ENCODE data around the gene ADARB2.

The ADARB2 gene

GRCh38 chr10:1573981-1574380 lies 163.3 kb downstream of the ADARB2 start:
- H3K4me3 ChIP-seq (ENCODE audit: low read depth, low read length) = no peak overlapping the region

GRCh38 chr10:1573334-1573969 lies 163.9 kb downstream of the ADARB2 start:
- no peak overlapping the region for H3K4me3 ChIP-seq (ENCODE audit: low read depth, low read length)

- H3K4me3 ChIP-seq (ENCODE audit: low read depth, low read length) = no peak overlapping the region
Measured at GRCh38 chr10:1572519-1573333, 164.6 kb downstream of the ADARB2 start.

- no peak overlapping the region for H3K4me3 ChIP-seq (ENCODE audit: low read depth, low read length)
Measured at GRCh38 chr10:1571587-1572237, 165.6 kb downstream of the ADARB2 start.

GRCh38 chr10:1570416-1571051 lies 166.8 kb downstream of the ADARB2 start:
- no peak overlapping the region for H3K4me3 ChIP-seq (ENCODE audit: low read depth, low read length)

- H3K4me3 ChIP-seq (ENCODE audit: low read depth, low read length) = no peak overlapping the region
Measured at GRCh38 chr10:1569208-1569607, 168.1 kb downstream of the ADARB2 start.

- no peak overlapping the region for H3K4me3 ChIP-seq (ENCODE audit: low read depth, low read length)
Measured at GRCh38 chr10:1567742-1568495, 169.4 kb downstream of the ADARB2 start.

GRCh38 chr10:1567152-1567551 lies 170.2 kb downstream of the ADARB2 start:
- H3K4me3 ChIP-seq (ENCODE audit: low read depth, low read length) = no peak overlapping the region

- no peak overlapping the region for H3K4me3 ChIP-seq (ENCODE audit: low read depth, low read length)
Measured at GRCh38 chr10:1564791-1565190, 172.5 kb downstream of the ADARB2 start.

GRCh38 chr10:1563028-1563427 lies 174.3 kb downstream of the ADARB2 start:
- no peak overlapping the region for H3K4me3 ChIP-seq (ENCODE audit: low read depth, low read length)

GRCh38 chr10:1561731-1562337 lies 175.5 kb downstream of the ADARB2 start:
- H3K4me3 ChIP-seq (ENCODE audit: low read depth, low read length) = no peak overlapping the region

GRCh38 chr10:1560535-1561192 lies 176.7 kb downstream of the ADARB2 start:
- no peak overlapping the region for H3K4me3 ChIP-seq (ENCODE audit: low read depth, low read length)

GRCh38 chr10:1559761-1560160 lies 177.6 kb downstream of the ADARB2 start:
- no peak overlapping the region for H3K4me3 ChIP-seq (ENCODE audit: low read depth, low read length)

- no peak overlapping the region for H3K4me3 ChIP-seq (ENCODE audit: low read depth, low read length)
Measured at GRCh38 chr10:1559311-1559710, 178.0 kb downstream of the ADARB2 start.

- no peak overlapping the region for H3K4me3 ChIP-seq (ENCODE audit: low read depth, low read length)
Measured at GRCh38 chr10:1558906-1559305, 178.4 kb downstream of the ADARB2 start.

- no peak overlapping the region for H3K4me3 ChIP-seq (ENCODE audit: low read depth, low read length)
Measured at GRCh38 chr10:1557081-1557480, 180.2 kb downstream of the ADARB2 start.

- H3K4me3 ChIP-seq (ENCODE audit: low read depth, low read length) = no peak overlapping the region
Measured at GRCh38 chr10:1556496-1556895, 180.8 kb downstream of the ADARB2 start.

GRCh38 chr10:1553951-1554350 lies 183.4 kb downstream of the ADARB2 start:
- H3K4me3 ChIP-seq (ENCODE audit: low read depth, low read length) = no peak overlapping the region

GRCh38 chr10:1552881-1553670 lies 184.2 kb downstream of the ADARB2 start:
- no peak overlapping the region for H3K4me3 ChIP-seq (ENCODE audit: low read depth, low read length)
